D721Med (cell line): ENCODE results near the gene TNFAIP8L2.
"Not testable (repeated sequence)": the region's sequence is repeated elsewhere in the genome, so short reads cannot be mapped to it uniquely, and the experiment has no call there.

Source experiments
- DNase-seq: peaks from one replicate; pipeline ENCODE4 v3.0.0; 2011; ENCODE audit warnings: low spot score; ENCODE audit not compliant: insufficient read length
- FAIRE-seq: peaks from 2 replicates; lab custom pipeline; 2011; peaks lifted over from hg19 to GRCh38; lab: Jason Lieb, UNC
- CTCF ChIP-seq: IDR thresholded peaks from 2 replicates; pipeline ENCODE4 v1.5.1; 2012; ENCODE audit warnings: mild to moderate bottlenecking, control low read depth; ENCODE audit not compliant: insufficient read depth; ENCODE audit errors: missing control alignments

Gene TNFAIP8L2

GRCh38 chr1:151199873-151200581 is 43.6 kb downstream of the TNFAIP8L2 start:
- no peak for TF ChIP-seq CTCF
- no peak for FAIRE-seq
- DNase-seq: no peak

GRCh38 chr1:151205381-151205965 is 49.0 kb downstream of the TNFAIP8L2 start:
- not testable (repeated sequence) for DNase-seq, FAIRE-seq
